Stimulated activated CD4-positive, alpha-beta T cell treated with anti-CD3 and anti-CD28 coated beads, Interleukin-15, amount 100 ng/mL, for 48 hours (primary cell): Measurements from ENCODE around the gene RNF166.

ENCODE experiments used
- DNase-seq, 2 donors: peaks; one replicate each; pipeline ENCODE4 v3.0.0-alpha.2; 2020; ENCODE audit warnings: low read depth in 2 of 2

Gene RNF166

GRCh38 chr16:88706965-88707826 is 988 bp upstream of the RNF166 start:
- no peak for DNase-seq

GRCh38 chr16:88705801-88706228 is 393 bp downstream of the RNF166 start:
- no peak for DNase-seq

DNA sequence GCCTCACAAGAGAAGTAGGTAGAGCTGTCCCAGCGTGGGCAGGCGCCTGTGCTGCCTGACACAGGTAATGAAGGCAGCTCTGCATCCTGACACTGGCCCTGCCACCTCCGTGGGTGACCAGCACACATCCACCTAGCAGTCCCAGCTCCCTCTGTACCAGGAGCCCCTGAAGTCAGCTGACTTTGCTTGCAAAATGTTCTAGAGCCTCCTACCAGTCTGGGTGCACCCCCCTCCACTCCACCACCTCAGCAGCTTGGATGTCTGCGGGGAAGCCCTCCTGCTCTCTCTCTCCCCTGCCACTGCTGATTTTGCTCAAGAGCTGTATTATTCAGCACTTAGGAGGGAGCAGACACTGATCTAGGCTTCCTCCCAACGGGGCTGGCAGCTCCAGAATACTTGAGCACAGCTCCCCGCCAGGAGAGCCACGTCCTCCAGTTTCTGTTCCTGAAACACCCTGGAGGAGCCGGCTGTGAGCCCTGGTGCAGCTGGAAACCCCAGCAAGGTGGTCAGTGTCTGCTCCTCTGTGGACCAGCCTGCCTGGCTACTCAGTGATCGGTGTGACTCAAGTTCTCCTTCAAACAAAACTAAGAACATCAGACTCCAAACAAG is 1.0 kb downstream of the RNF166 start:
- no peak for DNase-seq

- DNase-seq, result peak; percentile 53 to 68
Measured at GRCh38 chr16:88703486-88704309, 2.5 kb downstream of the RNF166 start.

DNA sequence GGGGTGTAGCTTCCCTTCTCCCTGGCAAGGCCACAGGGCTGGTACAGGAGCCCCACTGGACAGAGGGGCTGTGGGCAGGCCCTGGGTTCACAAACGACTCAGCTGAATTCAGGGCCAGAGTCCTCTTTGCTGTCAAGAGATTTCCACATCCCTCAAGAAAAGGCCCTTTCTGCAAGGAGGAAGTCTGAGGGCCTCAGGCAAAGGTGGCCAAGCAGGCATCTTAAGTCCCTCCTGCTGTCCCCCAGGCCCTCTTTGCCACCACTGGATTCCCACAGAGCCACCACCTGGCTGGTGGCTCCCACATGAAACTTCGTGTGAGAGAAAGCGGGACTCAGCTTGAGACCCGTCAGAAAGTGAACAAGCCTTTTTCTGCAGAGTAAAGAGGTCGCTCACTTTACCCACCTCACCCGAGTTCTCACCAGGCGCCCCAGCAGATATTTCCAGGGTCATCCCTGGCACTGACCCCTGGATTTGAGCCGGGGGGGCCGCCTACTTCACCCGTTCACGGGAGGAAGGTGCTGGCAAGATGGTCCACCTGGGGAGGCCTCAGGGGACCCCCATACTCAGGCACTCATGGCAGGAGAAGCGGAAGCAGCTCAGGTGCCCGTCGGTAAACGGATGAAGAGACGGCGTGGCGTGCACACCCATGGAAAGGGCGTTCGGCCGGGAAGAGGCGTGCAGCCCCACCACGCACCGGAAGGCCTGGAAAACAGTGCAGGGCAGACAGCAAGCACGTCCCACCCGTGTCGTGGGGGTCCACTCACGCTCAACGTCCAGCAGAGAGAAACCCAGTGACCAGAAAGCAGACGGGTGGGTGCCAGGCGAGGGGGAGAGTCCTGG is 3.6 kb downstream of the RNF166 start:
- DNase-seq, result no peak

DNA sequence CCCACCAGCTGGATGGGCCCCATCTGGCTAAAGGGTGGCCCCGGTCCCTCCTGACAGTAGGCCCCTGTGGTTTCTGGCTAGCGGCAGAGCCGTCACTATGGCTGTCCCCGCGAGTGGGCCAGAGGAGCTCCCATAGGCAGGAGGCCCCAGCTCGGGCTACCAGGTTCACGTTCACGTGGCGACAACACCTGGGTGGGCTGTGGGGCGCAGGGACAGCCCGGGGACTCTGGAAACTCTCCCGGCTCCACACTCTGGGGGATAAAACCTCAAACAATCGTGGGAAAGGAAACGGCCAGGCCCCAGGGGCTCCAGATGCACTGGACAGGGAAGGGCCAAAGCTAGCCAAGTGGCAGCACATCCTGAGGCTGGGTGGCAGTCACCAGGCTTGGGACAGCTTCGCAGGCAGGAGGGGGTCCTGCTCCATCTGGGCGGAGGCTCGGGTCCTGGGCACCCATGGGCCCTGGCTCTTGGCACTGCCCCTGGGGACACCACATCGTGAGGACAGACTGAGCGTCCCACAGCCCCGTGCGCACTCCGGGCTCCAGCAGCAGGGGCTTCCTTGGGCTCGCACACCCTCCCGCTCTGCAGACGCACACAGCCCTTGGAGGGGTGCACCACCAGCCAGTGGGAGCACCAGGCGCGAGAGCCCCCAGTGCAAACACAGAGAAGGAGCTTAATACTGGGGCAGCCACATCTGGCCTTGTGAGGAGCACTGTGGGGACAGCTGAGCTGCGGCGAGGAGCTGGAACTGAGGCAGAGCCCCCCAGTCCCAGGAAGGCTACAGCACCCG is 4.4 kb downstream of the RNF166 start:
- DNase-seq, result no peak

GRCh38 chr16:88700636-88701482 is 5.3 kb downstream of the RNF166 start:
- DNase-seq, result peak; percentile 86 to 95

DNA sequence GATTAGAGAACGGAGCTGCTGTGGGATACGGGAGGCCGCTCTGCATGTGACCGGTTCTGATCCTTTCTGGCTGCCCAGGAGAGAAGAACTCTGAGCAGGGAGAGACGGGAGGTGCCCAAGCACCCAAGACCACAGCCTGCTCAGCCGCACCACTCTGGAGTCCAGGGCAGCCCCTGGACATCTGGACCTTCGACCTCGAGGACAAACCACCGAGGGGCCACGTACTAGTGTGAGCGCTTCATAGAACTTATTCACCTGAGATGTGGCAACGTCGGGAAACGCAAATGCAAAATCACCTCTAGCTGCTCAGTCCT is 5.9 kb downstream of the RNF166 start:
- no peak for DNase-seq

- DNase-seq, result no peak
Measured at GRCh38 chr16:88699180-88699579, 7.0 kb downstream of the RNF166 start.

- DNase-seq, result no peak
Measured at GRCh38 chr16:88698646-88699045, 7.6 kb downstream of the RNF166 start.

- no peak for DNase-seq
Measured at GRCh38 chr16:88697831-88698615, 8.2 kb downstream of the RNF166 start.

GRCh38 chr16:88697116-88697830 is 8.9 kb downstream of the RNF166 start:
- DNase-seq, result no peak

- no peak for DNase-seq
Measured at GRCh38 chr16:88696441-88696840, 9.8 kb downstream of the RNF166 start.

GRCh38 chr16:88695753-88696152 is 10.5 kb downstream of the RNF166 start:
- no peak for DNase-seq

DNA sequence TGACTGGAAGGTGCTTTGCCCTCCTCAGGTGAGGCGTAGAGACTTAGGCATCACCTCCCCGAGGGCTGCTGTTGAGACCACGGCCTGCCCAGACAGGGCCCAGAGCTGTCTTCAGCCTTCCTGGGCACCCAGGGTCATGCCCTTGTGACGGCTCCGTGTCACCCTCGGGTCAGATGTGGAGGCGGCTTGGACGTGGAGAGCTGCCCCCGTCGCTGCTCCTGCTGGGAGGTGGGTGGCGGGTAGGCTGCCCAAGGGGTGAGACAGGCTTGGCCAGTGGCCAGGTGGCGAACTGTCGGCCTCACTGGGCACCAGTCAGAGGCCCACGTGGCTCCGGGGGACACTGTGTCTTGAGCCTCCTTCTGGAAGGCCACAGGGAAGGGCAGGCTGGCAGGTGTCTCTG is 11.0 kb downstream of the RNF166 start:
- no peak for DNase-seq

DNA sequence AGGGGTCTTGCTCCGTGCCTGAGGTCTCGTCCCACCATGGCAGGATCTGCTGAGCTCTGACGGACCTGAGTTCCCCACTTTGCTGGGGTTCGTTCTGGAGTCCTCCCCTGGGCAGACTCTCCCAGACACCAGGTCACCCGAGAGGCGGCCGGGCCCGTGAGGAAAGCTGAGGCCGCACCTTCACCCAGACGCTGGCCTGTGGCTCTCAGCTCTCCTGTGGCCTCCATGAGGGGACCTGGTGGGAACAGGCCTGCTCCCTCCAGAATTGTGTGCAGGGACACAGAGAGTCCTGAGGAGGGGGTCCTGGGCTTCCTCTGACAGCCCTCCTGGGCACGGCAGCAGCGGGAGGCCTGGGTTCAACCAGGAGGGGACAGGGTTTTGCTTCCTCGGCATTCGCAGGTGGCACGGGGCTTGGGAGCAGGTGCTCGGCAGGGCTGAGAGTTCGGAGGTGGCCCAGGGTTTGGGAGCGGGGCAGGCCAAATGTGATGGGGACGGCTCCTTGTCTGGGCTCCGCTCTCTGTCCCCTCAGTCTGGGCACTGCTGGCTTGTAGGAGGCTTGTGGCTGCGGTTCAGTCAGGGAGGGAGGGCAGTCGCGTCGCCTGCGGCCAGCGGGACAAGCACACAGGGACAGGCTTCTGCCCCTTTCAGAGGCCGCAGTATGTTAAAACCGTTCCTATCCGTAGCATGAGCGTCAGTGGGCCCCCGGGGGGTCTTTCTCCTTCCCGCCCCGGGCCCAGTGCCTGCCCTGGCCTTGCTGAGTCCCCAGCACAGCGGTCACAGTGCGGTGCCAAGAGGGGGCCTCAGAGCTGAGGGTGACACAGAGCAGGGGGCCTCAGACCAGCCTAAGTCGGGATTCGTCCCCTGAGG is 11.8 kb downstream of the RNF166 start:
- no peak for DNase-seq

- DNase-seq, result no peak
Measured at GRCh38 chr16:88693420-88694177, 12.6 kb downstream of the RNF166 start.
